Thyroid gland (tissue), 4 donors: Measurements from ENCODE around the gene UTS2R.

Experiments
- POLR2A ChIP-seq, 2 donors: fragments of 450-650 bp; IDR thresholded peaks; one replicate each; pipeline ENCODE4 v1.6.1; 2017; ENCODE audit warnings: antibody characterized with exemption in 2 of 2, mild to moderate bottlenecking in 2 of 2, moderate library complexity in 1 of 2
- TF ChIP-seq, protein P1 (sequence below), 6 experiments: fragments of 200-600 bp in 3 of 6; fragments of 450-650 bp in 3 of 6; sonication (generic) in 3 of 6; IDR thresholded peaks; one replicate each; pipeline ENCODE4 v1.5.1; 2016 to 2019; ENCODE audit warnings: antibody characterized with exemption in 6 of 6, mild to moderate bottlenecking in 2 of 6, inconsistent platforms in 1 of 6, moderate library complexity in 1 of 6

DNA sequence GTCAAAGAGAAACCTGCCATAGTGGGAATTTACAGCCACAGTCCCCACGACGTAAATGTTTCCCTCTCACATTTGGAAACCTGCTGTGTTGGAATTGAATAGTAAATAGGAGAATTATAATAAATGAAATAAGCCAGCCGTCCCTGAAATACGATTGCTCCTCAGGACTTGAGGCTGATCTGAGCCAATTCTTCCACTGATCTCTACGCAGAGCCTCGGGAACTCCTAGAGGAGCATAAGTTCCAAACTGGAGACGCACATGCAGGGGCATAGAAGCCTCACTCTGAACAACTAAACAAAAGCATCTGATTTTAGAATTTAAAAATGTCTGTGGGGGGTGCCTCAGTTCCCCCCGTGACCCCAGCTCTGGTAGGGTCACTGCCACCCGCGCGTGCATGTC lies 22.7 kb upstream of the UTS2R start:
- TF ChIP-seq POLR2A (IDR thresholded peaks at IDR 0.05) = no peak
- TF ChIP-seq, protein P1, sequence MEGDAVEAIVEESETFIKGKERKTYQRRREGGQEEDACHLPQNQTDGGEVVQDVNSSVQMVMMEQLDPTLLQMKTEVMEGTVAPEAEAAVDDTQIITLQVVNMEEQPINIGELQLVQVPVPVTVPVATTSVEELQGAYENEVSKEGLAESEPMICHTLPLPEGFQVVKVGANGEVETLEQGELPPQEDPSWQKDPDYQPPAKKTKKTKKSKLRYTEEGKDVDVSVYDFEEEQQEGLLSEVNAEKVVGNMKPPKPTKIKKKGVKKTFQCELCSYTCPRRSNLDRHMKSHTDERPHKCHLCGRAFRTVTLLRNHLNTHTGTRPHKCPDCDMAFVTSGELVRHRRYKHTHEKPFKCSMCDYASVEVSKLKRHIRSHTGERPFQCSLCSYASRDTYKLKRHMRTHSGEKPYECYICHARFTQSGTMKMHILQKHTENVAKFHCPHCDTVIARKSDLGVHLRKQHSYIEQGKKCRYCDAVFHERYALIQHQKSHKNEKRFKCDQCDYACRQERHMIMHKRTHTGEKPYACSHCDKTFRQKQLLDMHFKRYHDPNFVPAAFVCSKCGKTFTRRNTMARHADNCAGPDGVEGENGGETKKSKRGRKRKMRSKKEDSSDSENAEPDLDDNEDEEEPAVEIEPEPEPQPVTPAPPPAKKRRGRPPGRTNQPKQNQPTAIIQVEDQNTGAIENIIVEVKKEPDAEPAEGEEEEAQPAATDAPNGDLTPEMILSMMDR (IDR thresholded peaks at IDR 0.05) = no peak
